GM20000 (cell line): Measurements from ENCODE around the gene RHOV.

Experiments used
- DNase-seq: peaks from one replicate; pipeline ENCODE4 v3.0.0; 2012; ENCODE audit warnings: low spot score
- TF ChIP-seq, protein P1 (sequence below): IDR thresholded peaks from 2 replicates; pipeline ENCODE4 v1.5.1; 2012; ENCODE audit warnings: mild to moderate bottlenecking, control low read depth; ENCODE audit errors: extremely low read depth, missing control alignments

The RHOV gene

DNA sequence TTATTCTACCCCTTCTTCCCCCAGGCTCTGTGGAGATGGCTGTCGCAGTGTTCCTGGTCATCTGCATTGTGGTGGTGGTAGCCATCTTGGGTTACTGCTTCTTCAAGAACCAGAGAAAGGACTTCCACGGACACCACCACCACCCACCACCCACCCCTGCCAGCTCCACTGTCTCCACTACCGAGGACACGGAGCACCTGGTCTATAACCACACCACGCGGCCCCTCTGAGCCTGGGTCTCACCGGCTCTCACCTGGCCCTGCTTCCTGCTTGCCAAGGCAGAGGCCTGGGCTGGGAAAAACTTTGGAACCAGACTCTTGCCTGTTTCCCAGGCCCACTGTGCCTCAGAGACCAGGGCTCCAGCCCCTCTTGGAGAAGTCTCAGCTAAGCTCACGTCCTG lies 17.3 kb downstream of the RHOV start:
- DNase-seq, result no peak
- TF ChIP-seq, protein P1, sequence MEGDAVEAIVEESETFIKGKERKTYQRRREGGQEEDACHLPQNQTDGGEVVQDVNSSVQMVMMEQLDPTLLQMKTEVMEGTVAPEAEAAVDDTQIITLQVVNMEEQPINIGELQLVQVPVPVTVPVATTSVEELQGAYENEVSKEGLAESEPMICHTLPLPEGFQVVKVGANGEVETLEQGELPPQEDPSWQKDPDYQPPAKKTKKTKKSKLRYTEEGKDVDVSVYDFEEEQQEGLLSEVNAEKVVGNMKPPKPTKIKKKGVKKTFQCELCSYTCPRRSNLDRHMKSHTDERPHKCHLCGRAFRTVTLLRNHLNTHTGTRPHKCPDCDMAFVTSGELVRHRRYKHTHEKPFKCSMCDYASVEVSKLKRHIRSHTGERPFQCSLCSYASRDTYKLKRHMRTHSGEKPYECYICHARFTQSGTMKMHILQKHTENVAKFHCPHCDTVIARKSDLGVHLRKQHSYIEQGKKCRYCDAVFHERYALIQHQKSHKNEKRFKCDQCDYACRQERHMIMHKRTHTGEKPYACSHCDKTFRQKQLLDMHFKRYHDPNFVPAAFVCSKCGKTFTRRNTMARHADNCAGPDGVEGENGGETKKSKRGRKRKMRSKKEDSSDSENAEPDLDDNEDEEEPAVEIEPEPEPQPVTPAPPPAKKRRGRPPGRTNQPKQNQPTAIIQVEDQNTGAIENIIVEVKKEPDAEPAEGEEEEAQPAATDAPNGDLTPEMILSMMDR, result no peak

DNA sequence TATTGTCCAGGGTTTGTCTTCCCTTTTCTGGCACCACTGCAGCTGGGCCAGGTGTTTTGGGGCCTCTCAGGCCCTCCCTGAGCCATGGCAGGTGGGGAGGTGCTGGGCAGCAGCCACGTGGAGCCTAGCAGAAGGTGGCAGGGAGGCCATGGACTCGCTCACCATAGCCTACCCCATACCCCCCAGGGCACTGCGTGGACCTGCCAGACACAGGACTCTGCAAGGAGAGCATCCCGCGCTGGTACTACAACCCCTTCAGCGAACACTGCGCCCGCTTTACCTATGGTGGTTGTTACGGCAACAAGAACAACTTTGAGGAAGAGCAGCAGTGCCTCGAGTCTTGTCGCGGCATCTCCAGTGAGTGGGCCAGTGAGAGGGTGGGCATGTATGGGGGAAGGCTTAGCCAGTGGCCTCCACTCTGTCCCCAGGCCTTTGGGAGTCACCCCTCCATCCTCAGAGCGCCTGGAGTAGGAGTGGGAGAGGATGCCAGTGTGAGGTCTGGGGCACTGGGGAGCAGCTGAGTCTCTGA lies 18.3 kb downstream of the RHOV start:
- no peak for DNase-seq
- TF ChIP-seq, protein P1, result no peak

DNA sequence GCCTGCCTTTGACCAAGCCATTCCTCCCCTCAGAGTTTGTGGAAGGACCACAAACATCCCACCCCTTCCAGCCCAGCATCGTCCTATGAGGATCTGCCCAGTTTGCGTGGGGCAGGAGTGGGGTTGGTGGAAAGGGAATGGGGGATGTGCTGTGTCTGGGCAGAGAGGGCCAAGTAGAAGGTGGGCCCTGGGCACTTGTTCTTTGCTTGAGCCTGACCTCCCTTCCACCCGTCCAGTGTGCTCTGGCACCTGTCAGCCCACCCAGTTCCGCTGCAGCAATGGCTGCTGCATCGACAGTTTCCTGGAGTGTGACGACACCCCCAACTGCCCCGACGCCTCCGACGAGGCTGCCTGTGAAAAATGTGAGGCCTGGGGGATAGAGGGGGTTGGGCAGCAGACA lies 19.9 kb downstream of the RHOV start:
- no peak for DNase-seq
- TF ChIP-seq, protein P1, result no peak

DNA sequence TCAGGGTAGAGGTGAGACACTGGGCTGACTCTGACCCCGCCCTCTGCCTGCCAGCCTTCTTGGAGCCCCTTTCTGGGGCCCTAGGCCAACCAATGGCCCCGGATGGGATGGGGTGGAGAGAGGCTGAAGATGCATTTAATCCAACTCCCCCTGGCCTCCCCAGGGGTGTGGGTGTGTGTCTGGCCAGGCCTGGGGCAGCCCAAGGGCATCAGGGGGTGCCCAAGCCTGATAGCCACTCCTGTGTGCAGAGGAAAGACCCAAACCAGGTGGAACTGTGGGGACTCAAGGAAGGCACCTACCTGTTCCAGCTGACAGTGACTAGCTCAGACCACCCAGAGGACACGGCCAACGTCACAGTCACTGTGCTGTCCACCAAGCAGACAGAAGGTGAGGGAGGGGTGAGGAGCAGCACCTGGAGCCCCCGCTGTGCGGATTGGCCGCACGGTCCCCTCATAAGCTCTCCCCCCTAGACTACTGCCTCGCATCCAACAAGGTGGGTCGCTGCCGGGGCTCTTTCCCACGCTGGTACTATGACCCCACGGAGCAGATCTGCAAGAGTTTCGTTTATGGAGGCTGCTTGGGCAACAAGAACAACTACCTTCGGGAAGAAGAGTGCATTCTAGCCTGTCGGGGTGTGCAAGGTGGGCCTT lies 20.7 kb downstream of the RHOV start:
- DNase-seq, result no peak
- TF ChIP-seq, protein P1, result no peak

DNA sequence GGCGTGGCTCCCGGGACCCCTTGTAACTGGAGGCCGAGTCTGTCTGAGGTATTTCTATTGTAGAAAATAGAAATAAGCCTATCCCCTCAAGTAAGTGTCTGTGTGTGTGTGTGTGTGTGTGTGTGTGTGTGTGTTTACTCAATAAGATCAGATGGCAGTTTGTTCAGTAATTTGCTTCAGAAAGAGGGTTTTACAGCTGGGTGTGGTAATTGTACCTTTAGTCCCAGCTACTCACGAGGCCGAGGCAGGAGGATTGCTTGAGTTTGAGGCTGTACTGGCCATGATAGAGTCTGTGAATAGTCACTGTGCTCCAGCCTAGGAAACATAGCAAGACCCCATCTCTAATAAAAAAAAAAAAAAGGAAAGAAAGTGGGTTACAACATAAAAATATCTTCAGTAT lies 21.5 kb downstream of the RHOV start:
- TF ChIP-seq, protein P1, result no peak
- no peak for DNase-seq

DNA sequence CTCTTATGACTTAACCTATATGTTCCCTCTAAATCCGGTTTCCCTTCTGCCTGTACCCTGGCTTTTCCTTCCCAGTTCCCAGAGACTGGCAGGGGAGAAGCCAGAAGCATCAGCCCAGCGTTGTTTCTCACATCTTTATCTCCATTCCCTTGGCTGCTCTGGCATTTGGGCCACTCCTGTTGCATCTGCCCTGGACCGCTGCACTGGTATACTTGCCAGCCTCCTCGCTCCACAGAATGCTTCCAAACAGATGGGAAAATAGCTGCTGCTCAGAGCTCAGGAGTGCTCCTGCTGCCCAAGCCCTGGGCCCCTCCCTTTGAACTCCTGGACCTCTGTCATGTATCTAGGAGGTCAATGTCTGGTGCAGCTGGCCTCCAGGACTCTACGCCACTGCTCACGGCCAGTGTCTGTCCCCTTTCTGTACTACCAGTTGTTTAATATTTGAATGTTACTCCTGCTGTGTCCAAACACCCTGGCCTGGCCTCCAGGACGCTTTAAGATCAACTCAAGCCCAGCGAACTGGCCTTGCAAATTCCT lies 23.4 kb downstream of the RHOV start:
- TF ChIP-seq, protein P1, result no peak
- no peak for DNase-seq

DNA sequence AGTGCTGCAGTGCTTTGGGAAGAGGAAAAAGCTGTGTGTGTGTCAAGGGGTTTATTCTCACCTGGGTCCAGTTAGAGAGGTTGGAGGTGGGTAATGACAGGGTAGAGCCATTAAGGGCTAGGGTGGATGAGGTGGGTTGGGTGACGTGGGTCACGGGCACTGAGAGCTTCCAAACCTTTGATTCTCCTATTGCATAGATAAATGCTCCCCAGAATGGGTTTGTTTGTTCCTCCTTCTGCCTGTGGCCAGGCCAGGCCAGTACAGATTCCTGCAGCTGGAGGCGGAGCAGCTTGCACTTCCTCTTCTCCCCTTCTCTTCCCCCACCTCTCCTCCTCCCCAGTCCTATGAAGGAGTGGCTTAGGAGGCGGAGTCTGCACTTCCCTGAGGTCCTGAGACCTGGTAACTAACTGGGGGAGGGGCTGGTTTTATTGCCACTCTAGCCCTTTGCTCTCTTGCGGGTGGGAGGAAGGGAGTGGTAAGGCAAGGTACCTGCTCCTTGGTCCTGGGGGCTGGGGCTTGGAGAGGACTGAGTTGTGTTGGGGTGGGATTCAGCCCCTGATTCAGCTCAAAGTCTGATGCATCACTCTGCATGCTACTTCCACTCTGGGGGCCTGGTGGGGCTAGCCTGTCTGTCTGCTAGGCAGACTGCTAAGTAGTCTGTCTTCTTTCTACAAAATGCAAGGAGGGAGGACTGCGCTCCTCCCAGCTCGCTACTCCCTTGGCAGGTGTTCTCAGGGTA lies 26.6 kb downstream of the RHOV start:
- TF ChIP-seq, protein P1, result no peak
- peak; percentile 81 for DNase-seq
